GM18505 (cell line): Measurements from ENCODE around the gene SLX4IP.

Experiments
- ATAC-seq: cut with Tn5 transposase; IDR thresholded peaks from one replicate; pipeline ENCODE4 v1.9.1; 2021; ENCODE audit not compliant: unreplicated experiment
- POLR2A ChIP-seq: IDR thresholded peaks from 4 replicates; pipeline ENCODE4 v1.6.1; 2011; ENCODE audit warnings: borderline replicate concordance; ENCODE audit not compliant: insufficient read depth, insufficient read length; ENCODE audit errors: extremely low read depth

Gene SLX4IP

GRCh38 chr20:10556519-10557083 is 121.5 kb downstream of the SLX4IP start:
- no peak for ATAC-seq
- no peak for TF ChIP-seq POLR2A

DNA sequence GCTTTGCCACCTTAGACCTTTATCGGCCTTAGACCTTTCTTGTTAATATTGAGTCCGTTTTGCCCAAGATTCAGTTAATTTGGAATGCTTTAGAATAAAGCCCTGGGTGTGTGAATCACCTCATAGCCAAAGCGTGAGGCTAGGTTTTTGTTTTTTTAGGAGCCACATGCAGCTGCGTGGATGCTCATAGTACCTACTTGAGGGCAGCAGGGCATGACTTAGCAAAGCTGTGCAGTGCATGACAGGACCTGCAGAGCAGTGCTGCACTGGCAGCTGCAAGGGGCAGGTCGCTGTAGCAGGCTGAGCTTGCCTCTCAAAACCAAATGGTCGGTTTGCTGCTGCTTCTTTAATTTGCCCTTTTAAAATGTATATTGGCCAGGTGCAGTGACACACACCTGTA is 122.6 kb downstream of the SLX4IP start:
- no peak for ATAC-seq
- TF ChIP-seq POLR2A: no peak

- peak; percentile 87 for ATAC-seq
- no peak for TF ChIP-seq POLR2A
Observed at GRCh38 chr20:10558635-10559187, 123.6 kb downstream of the SLX4IP start.

DNA sequence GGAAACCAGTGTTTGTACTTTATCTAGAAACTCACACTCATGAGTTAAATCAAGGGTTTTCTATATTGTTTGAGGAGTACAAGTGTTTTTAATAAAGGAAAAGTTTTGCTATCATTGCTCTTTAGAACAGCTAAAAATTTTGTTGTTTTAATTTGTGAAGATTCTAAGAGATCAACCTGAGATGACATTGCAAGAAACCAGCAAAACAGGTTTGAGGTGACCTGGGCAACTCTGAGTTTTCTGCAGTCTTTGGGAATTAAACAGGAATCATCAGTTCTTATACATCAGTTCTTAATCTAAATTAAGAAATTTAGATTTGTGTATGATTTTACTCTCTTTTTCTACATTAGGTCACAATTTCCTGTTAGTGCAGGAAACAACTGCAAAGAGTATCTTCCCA is 124.2 kb downstream of the SLX4IP start:
- ATAC-seq: no peak
- no peak for TF ChIP-seq POLR2A

DNA sequence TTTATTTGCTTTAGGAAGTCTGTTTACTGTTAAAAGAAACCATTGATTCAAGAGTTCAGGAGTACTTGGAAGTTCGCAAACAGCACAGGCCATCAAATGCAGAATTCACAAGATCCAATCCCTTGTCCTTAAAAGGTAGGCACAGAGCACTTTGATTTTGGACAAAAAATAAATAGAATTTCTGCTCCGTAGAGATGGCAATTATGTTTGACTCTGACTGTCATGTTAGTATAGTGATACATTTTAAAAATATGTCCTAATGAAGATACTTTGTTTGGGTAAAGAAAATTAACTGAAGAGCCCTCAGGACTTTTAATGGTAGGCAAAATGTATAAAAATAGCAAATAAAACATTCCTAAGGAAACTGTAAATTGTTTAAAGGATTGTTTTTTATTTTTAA is 125.6 kb downstream of the SLX4IP start:
- no peak for TF ChIP-seq POLR2A
- no peak for ATAC-seq

DNA sequence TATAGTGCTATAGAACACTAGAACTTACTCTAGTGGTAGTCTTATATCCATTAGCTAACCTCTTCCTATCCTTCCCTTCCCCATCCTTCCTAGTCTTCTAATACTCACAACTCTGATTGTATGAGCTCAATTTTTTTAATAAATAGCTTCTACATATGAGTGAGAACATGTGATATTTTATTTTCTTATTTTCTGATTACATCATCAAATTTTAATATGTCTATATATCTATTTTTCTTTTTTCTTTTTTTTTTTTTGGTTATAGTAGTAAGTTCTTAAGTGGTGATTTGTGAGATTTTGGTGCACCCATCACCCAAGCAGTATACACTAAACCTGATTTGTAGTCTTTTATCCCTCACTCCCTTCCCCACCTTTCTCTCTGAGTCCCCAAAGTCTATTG is 126.2 kb downstream of the SLX4IP start:
- no peak for TF ChIP-seq POLR2A
- ATAC-seq: no peak

DNA sequence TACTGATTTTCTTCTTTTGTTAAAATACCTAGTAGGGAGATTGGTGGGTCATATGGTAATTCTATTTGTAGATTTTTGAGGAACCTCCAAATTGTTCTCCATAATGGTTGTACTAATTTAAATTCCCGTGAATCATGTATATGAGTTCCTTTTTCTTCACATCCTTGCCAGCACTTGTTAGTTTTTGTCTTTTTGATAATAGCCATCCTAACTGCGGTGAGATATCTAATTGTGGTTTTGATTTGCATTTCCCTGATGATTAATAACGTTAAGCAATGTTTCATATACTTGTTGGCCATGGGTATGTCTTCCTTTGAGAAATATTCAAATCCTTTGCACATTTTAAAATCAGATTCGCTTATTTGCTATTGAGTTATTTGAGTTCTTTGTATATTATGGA is 127.8 kb downstream of the SLX4IP start:
- ATAC-seq: no peak
- TF ChIP-seq POLR2A: no peak

- no peak for ATAC-seq
- TF ChIP-seq POLR2A: no peak
Observed at GRCh38 chr20:10563935-10564492, 128.9 kb downstream of the SLX4IP start.

DNA sequence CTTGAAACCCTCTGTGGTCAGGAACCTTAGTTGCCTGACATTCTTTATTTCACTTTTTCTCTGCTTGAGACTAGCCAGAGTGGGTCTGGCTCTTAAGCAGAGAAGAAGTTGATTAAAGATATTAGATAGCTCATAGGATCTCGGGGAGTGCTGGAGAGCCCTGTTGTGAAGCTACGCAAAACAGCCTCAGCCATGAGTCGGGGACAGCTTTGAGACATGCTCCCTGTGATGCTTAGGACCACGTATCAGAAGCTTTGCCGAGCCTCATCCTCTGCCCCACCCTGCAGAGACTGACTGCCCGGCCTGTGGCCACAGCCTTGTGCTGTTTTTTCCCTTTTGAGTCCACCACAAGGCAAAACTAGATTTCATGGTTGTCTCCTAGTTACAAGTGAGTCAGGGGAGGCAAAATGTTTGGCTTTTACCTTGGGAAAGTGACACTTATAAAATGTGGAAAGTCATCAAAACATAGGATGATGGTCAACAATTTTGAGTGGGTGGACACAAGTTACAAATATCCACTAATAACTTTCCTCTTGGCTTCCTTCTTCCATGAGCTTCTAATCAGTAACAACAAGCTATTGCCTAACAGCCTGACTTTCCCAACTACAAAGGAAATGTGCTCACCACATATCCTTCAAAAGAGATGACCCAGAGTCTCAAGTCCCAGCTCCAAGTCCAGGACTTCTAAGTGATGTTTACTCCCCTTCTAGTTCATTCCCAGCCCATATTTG is 130.3 kb downstream of the SLX4IP start:
- ATAC-seq: no peak
- no peak for TF ChIP-seq POLR2A

GRCh38 chr20:10565922-10566897 is 131.1 kb downstream of the SLX4IP start:
- no peak for ATAC-seq
- TF ChIP-seq POLR2A: no peak

- TF ChIP-seq POLR2A: no peak
- no peak for ATAC-seq
Observed at GRCh38 chr20:10568032-10568431, 132.9 kb downstream of the SLX4IP start.

- no peak for TF ChIP-seq POLR2A
- no peak for ATAC-seq
Observed at GRCh38 chr20:10571313-10571815, 136.3 kb downstream of the SLX4IP start.

DNA sequence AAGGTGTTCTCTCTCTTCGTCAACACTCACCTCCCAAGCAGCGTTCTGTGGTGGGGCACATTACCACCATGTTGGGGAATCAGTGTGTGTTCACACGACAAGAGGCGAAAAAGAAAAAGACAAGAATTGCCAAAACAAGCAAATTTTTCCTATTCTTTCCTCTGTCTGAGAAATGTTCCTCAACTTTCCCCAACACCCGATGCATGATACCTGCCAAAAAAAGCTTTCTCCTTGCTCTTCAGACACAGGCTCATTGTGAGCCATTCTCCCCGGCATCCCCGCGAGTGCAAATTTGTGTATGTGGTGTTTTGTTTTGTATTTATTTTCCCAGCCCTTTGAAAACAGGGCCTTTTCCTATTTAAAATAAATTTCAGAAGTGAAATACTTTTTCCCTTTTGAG is 137.7 kb downstream of the SLX4IP start:
- no peak for ATAC-seq
- no peak for TF ChIP-seq POLR2A

- no peak for TF ChIP-seq POLR2A
- ATAC-seq: no peak
Observed at GRCh38 chr20:10573273-10573950, 138.3 kb downstream of the SLX4IP start.
